Mucosa of rectum (tissue), 2 donors: ENCODE results near the gene KRTAP4-1.
"Not testable (repeated sequence)": the region's sequence is repeated elsewhere in the genome, so short reads cannot be mapped to it uniquely, and the experiment has no call there.

Source experiments
- H3K27ac ChIP-seq, 2 donors: one replicate each; pipeline ENCODE4 v1.7.0; 2013; ENCODE audit warnings: inconsistent platforms in 2 of 2, low read depth in 2 of 2, low read length in 2 of 2
- H3K27me3 ChIP-seq, 2 donors: one replicate each; pipeline ENCODE4 v1.7.0; 2013; ENCODE audit warnings: low read length in 2 of 2; ENCODE audit not compliant: control insufficient read depth in 2 of 2, insufficient read depth in 2 of 2
- H3K36me3 ChIP-seq, 2 donors: one replicate each; pipeline ENCODE4 v1.7.0; 2013; ENCODE audit warnings: low read length in 2 of 2; ENCODE audit not compliant: control insufficient read depth in 2 of 2, insufficient read depth in 2 of 2
- H3K4me1 ChIP-seq, 2 donors: one replicate each; pipeline ENCODE4 v1.7.0; 2013; ENCODE audit warnings: low read length in 2 of 2, mild to moderate bottlenecking in 1 of 2; ENCODE audit not compliant: control insufficient read depth in 2 of 2, insufficient read depth in 2 of 2
- H3K4me3 ChIP-seq, 2 donors: one replicate each; pipeline ENCODE4 v1.7.0; 2013; ENCODE audit warnings: low read length in 2 of 2
- H3K9ac ChIP-seq, 2 donors: one replicate each; pipeline ENCODE4 v1.7.0; 2013; ENCODE audit warnings: low read length in 2 of 2, low read depth in 1 of 2, mild to moderate bottlenecking in 1 of 2
- H3K9me3 ChIP-seq, 2 donors: one replicate each; pipeline ENCODE4 v1.7.0; 2013; ENCODE audit warnings: low read length in 2 of 2; ENCODE audit not compliant: control insufficient read depth in 2 of 2
- donor health status: healthy.
- donor health status: Normal muscosa, but diverticular disease.

The KRTAP4-1 gene

DNA sequence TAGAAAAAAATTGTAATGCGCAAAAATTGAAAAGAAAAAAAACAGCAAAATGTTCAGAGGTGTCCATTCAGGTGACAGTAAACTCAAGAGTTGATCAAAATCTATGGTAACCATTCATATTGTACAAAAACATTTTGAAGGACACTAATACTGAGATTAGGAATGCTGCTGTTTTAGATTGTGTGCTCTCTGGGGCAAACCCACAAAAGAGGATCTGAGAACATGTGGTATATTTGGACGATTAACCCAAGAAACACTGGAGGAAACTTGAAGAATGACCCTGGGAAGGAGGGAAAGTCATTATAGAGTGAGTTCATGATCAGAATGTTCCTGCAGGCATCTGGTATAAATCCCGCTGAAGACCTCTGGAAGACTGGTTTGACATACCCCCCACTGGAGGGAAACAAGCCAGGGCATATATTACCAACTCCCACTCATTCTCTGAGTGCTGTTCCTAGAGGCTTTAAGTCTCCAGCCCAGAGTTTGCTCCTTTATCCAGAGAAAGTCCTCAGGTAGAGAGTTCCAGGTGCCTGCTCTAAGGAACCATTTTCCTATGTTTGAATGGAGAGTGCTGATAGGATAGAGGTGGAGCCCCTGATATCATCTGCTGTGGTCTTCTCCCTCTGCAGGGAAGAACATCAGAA is 7.8 kb downstream of the KRTAP4-1 start:
- no peak overlapping the region for H3K9ac ChIP-seq
- H3K4me1 ChIP-seq: no peaks in the 10 kb centered on the region
- no peak overlapping the region for H3K27ac ChIP-seq
- H3K9me3 ChIP-seq: no peaks in the 10 kb centered on the region
- peaks cover 3 to 6% of the 10 kb centered on the region in 2 donors for H3K27me3 ChIP-seq
- no peaks in the 10 kb centered on the region for H3K36me3 ChIP-seq
- no peak overlapping the region for H3K4me3 ChIP-seq

DNA sequence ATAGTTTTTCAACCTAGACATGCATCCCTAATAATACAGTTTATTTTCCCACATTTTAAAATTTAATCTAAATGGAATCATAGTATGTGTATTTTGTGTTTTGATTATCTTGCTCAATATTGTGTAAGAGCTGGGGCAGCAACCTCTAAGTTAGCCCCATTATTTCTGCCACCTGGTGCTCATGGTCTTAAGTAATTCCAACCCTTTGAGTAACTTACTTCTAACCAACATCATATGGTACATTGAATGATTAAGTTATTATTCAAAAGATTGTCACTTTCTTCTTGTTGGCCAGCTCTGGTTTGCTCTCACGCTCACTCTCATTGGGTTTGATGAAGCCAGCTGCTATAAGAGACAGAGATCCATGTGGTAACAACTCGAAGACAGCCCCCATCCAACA is 12.8 kb downstream of the KRTAP4-1 start:
- Histone ChIP-seq H3K9me3 (no peaks in the 10 kb centered on the region), H3K36me3 (no peaks in the 10 kb centered on the region), H3K27me3 (peaks cover 3 to 4% of the 10 kb centered on the region in 2 donors), H3K27ac (no peak overlapping the region), H3K4me1 (no peaks in the 10 kb centered on the region), H3K4me3 (no peak overlapping the region), H3K9ac (no peak overlapping the region)

DNA sequence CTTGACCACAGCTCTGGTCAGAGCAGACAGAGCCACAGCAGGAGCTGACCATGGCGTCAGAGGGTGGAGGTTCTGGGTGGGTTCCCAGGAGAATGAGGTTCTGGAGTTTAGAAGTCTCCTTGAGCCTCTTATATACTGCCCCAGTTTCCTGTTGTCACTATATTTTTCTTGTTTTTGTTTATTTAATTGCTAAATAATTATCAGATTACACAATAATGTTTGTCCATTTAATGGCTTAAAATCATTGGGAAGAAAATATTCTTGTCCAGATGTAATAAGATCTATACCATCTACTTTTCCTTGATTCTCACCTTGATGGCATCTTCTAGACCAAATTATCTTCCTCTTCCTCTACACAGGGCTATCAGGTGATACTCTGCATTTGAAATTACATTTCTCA is 16.6 kb downstream of the KRTAP4-1 start, which contains the start of gene KRTAP4-3:
TSS of gene KRTAP4-3 (minus strand) at position 101 of the 400 bp plus-strand sequence. CDS start at position 52, 49 bp downstream.
- H3K9ac ChIP-seq: no peak within 1 kb of the TSS
- peaks cover 0 to 3% of the 10 kb centered on the region in 2 donors for H3K27me3 ChIP-seq
- H3K36me3 ChIP-seq: no peaks in the 10 kb centered on the region
- H3K27ac ChIP-seq: no peak within 1 kb of the TSS
- no peaks in the 10 kb centered on the region for H3K4me1 ChIP-seq
- H3K9me3 ChIP-seq: no peaks in the 10 kb centered on the region
- no peak within 1 kb of the TSS for H3K4me3 ChIP-seq

DNA sequence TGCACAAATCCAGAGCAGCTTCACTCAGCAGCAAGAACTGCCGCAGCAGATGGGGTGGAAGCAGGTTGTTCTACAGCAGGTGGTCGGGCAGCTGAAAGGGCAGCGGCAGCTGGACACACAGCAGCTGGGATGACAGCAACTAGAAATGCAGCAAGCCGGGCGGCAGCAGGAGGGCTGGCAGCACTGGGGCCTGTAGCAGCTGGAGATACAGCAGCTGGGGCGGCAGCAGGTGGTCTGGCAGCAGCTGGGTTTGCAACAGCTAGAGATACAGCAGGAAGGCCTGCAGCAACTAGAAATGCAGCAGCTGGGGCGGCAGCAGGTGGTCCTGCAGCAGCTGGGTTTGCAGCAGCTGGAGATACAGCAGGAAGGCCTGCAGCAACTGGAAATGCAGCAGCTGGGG is 17.1 kb downstream of the KRTAP4-1 start:
- Histone ChIP-seq H3K27me3 (peaks cover 0 to 3% of the 10 kb centered on the region in 2 donors), H3K4me3 (no peak overlapping the region), H3K9ac (no peak overlapping the region), H3K9me3 (no peaks in the 10 kb centered on the region), H3K4me1 (no peaks in the 10 kb centered on the region), H3K27ac (no peak overlapping the region), H3K36me3 (no peaks in the 10 kb centered on the region)

DNA sequence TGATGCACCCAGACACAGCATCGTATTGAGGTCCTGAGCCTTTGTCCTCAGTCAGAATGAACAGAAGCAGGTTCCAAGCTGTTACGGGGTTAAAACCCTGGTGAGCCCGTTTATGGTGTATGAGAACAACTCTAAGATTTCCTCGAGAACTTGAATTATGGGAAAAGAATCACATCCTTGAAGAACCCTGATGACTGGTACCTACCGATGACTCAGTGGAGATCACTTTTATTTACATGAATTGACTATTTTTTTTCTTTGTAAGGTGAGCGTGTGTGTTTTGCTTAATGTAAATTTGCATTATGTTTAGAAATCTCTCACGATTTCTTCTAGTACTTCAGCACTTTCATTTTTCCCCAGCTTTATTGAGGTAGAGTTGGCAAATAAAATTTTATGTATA is 20.9 kb downstream of the KRTAP4-1 start:
- Histone ChIP-seq H3K36me3 (no peaks in the 10 kb centered on the region), H3K27ac (no peak overlapping the region), H3K9me3 (no peaks in the 10 kb centered on the region), H3K27me3 (peaks cover 0 to 3% of the 10 kb centered on the region in 2 donors), H3K4me1 (no peaks in the 10 kb centered on the region), H3K9ac (no peak overlapping the region), H3K4me3 (no peak overlapping the region)

DNA sequence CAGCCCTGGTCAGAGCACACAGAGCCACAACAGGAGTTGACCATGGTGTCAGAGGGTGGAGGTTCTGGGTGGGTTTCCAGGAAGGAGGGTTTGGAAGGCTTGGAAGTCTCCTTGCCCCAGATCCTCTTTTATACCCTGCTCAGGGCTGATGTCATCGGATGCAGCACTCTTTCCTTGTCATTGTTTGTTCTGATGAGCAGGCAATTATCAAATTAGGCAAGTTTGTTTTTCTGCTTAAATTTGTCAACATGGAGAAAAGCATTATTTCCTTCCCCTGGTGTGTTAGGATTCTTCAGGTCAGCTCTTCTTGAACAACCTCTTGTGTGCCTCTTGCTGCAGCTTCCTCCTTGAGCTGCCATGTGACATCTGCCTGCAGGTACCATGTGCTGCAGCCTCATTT is 24.1 kb downstream of the KRTAP4-1 start, which contains the start of gene KRTAP4-4:
TSS of gene KRTAP4-4 (minus strand) at position 101 of the 400 bp plus-strand sequence. CDS start at position 44, 57 bp downstream.
- no peak within 1 kb of the TSS for H3K27ac ChIP-seq
- H3K36me3 ChIP-seq: no peaks in the 10 kb centered on the region
- H3K4me1 ChIP-seq: no peaks in the 10 kb centered on the region

DNA sequence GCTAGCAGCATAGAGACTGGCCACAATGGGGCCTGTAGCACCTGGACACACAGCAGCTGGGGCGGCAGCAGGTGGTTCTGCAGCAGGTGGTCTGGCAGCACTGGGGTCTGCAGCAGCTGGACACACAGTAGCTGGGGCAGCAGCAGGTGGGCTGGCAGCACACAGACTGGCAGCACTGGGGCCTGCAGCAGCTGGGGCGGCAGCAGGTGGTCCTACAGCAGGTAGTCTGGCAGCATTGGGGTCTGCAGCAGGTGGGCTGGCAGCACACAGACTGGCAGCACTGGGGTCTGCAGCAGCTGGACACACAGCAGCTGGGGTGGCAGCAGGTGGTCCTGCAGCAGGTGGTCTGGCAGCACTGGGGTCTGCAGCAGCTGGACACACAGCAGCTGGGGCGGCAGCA is 24.5 kb downstream of the KRTAP4-1 start:
- H3K4me3 ChIP-seq, H3K27me3 ChIP-seq, H3K4me1 ChIP-seq, H3K9ac ChIP-seq, H3K27ac ChIP-seq, H3K9me3 ChIP-seq, H3K36me3 ChIP-seq: not testable (repeated sequence)

More for the DNA sequence above, 24.1 kb downstream of the KRTAP4-1 start, which contains the start of gene KRTAP4-4:
- H3K9me3 ChIP-seq: no peaks in the 10 kb centered on the region
- no peak within 1 kb of the TSS for H3K4me3 ChIP-seq
- peaks cover 0 to 3% of the 10 kb centered on the region in 2 donors for H3K27me3 ChIP-seq
- H3K9ac ChIP-seq: no peak within 1 kb of the TSS

DNA sequence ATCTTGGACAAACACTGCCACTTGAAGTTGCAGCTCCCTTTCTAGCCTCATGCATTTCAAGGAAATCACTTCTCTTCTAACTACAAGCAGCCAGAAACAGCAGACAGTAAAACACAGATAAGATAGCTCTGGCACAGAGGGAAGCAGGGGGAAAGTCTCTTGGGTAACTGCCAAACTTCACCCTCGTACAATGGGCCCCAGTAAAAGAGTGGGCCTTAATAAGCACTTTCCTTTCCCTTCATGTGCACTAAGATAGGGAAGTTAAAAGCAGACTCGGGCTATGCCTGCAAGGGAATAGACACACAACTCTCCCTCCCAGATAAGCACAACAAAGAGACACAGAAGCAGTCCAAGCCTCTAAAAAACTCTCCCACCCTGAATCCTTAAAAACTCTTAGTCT is 30.9 kb downstream of the KRTAP4-1 start:
- Histone ChIP-seq H3K27ac (no peak overlapping the region), H3K4me1 (no peaks in the 10 kb centered on the region), H3K36me3 (no peaks in the 10 kb centered on the region), H3K9ac (no peak overlapping the region), H3K4me3 (no peak overlapping the region), H3K9me3 (no peaks in the 10 kb centered on the region), H3K27me3 (peaks cover 2 to 3% of the 10 kb centered on the region in 2 donors)

DNA sequence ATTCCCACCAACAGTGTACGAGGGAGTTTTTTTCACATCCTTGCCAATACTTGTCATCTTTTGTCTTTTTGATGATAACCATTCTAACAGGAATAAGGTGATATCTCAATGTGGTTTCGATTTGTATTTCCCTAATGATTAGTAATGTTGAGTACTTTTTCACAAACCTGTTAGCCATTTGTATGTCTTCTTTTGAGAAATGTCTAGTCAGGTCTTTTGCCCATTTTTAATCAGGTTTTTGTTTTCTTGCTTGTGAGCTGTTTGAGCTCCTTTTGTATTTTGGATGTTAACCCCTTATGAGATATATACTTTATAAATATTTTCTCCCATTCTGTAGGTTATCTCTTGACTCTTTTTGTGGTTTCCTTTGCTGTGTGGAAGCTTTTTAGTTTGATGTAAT is 33.2 kb downstream of the KRTAP4-1 start:
- H3K4me3 ChIP-seq: no peak overlapping the region
- no peak overlapping the region for H3K27ac ChIP-seq
- no peaks in the 10 kb centered on the region for H3K9me3 ChIP-seq
- no peak overlapping the region for H3K9ac ChIP-seq
- H3K36me3 ChIP-seq: no peaks in the 10 kb centered on the region
- peaks cover 2 to 3% of the 10 kb centered on the region in 2 donors for H3K27me3 ChIP-seq
- no peaks in the 10 kb centered on the region for H3K4me1 ChIP-seq

DNA sequence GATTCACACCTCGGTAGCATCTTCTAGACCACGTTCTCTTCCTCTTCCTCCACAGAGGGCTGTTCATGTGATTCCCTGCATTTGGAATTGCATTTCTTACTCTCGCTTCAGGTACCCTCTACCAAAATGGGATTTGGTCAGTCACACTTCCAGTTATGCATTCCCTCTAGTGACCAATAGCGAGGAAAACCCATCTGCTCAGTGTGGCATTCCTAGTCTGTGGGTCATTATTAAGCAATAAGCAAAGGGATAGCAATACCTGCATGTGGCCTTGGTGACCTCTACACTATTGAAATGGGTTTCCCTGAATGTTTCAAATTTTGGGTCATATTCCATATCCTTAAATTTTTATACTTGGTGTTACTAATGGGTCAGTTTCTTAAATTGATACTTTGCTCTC is 34.7 kb downstream of the KRTAP4-1 start:
- no peaks in the 10 kb centered on the region for H3K9me3 ChIP-seq
- H3K36me3 ChIP-seq: no peaks in the 10 kb centered on the region
- H3K27ac ChIP-seq: no peak overlapping the region
- H3K4me1 ChIP-seq: no peaks in the 10 kb centered on the region
- no peak overlapping the region for H3K9ac ChIP-seq
- H3K4me3 ChIP-seq: no peak overlapping the region
- H3K27me3 ChIP-seq: peaks cover 2 to 3% of the 10 kb centered on the region in 2 donors
